HepG2 (cell line): ENCODE results near the gene XG. TPM values are rescaled to one million over a fixed set of nuclear protein-coding genes. Genes with fewer than 3 reads are reported as not detected.

Source experiments
- CSRNP2 ChIP-seq: sonication (generic); formaldehyde crosslinking; conservative IDR thresholded peaks from 2 replicates; pipeline ENCODE4 v1.8.0; 2022; ENCODE audit warnings: low read depth, missing genetic modification reagents
- ELF3 ChIP-seq: IDR thresholded peaks from 2 replicates; pipeline ENCODE4 v1.6.1; 2016; ENCODE audit warnings: missing genetic modification reagents, missing compliant biosample characterization
- FIP1L1 ChIP-seq: fragments of 200-400 bp; formaldehyde crosslinking; IDR thresholded peaks from 2 replicates; pipeline ENCODE4 v1.6.1; 2018; ENCODE audit warnings: low read depth, mild to moderate bottlenecking, low read length, moderate library complexity, borderline replicate concordance; ENCODE audit not compliant: insufficient read depth
- GLI4 ChIP-seq: sonication (generic); formaldehyde crosslinking; IDR thresholded peaks from 2 replicates; pipeline ENCODE4 v1.5.1; 2020; ENCODE audit warnings: missing genetic modification reagents, mild to moderate bottlenecking, moderate library complexity, borderline replicate concordance
- GMEB1 ChIP-seq: sonication (generic); formaldehyde crosslinking; IDR thresholded peaks from 2 replicates; pipeline ENCODE4 v1.5.1; 2020; ENCODE audit warnings: missing genetic modification reagents, mild to moderate bottlenecking, borderline replicate concordance
- GPN1 ChIP-seq: sonication (generic); formaldehyde crosslinking; IDR thresholded peaks from 2 replicates; pipeline ENCODE4 v1.5.1; 2020; ENCODE audit warnings: missing genetic modification reagents, borderline replicate concordance
- HOMEZ ChIP-seq: IDR thresholded peaks from 2 replicates; pipeline ENCODE4 v1.6.1; 2016; ENCODE audit warnings: low read depth
- MAX ChIP-seq: IDR thresholded peaks from 2 replicates; pipeline ENCODE4 v1.6.1; 2012; ENCODE audit warnings: inconsistent platforms
- PHF21A ChIP-seq: sonication (generic); formaldehyde crosslinking; IDR thresholded peaks from 2 replicates; pipeline ENCODE4 v1.5.0; 2020; ENCODE audit warnings: mild to moderate bottlenecking, missing genetic modification reagents
- REL ChIP-seq: sonication (generic); formaldehyde crosslinking; conservative IDR thresholded peaks from 2 replicates; pipeline ENCODE4 v1.8.0; 2022; ENCODE audit warnings: mild to moderate bottlenecking, missing genetic modification reagents, moderate library complexity
- STAG1 ChIP-seq: sonication (generic); formaldehyde crosslinking; IDR thresholded peaks from 2 replicates; pipeline ENCODE4 v1.4.0; 2020; ENCODE audit warnings: missing genetic modification reagents
- TFDP1 ChIP-seq: IDR thresholded peaks from 2 replicates; pipeline ENCODE4 v1.6.1; 2016; ENCODE audit warnings: missing compliant biosample characterization, missing genetic modification reagents, borderline replicate concordance
- TFE3 ChIP-seq: IDR thresholded peaks from 2 replicates; pipeline ENCODE4 v1.6.1; 2016
- TOPORS ChIP-seq: sonication (generic); formaldehyde crosslinking; IDR thresholded peaks from 2 replicates; pipeline ENCODE4 v1.8.0; 2023; ENCODE audit warnings: mild to moderate bottlenecking, missing genetic modification reagents
- ZFX ChIP-seq: sonication (generic); formaldehyde crosslinking; IDR thresholded peaks from 2 replicates; pipeline ENCODE4 v1.4.0; 2020; ENCODE audit warnings: mild to moderate bottlenecking, low read depth, missing genetic modification reagents, moderate library complexity
- ZNF350 ChIP-seq: sonication (generic); formaldehyde crosslinking; IDR thresholded peaks from 2 replicates; pipeline ENCODE4 v1.4.0; 2020; ENCODE audit warnings: mild to moderate bottlenecking, low read depth, missing genetic modification reagents, borderline replicate concordance
- ZNF687 ChIP-seq: sonication (generic); formaldehyde crosslinking; IDR thresholded peaks from 2 replicates; pipeline ENCODE4 v1.5.1; 2020; ENCODE audit warnings: mild to moderate bottlenecking, missing genetic modification reagents, moderate library complexity
- polyA plus RNA-seq, 8 experiments: library from polyadenylated mRNA; depleted of rRNA in 3 of 8; stranded (reverse) in 7 of 8; unstranded in 1 of 8; fragments of >200 nt; fragmentation: Illumina TruSeq in 4 of 8; extraction: Trizol in 4 of 8; gene quantifications; 2 replicates each; pipeline versions ENCODE4 v1.2.1 to v1.2.3, GENCODE V29; 2011 to 2016; ENCODE audit warnings: low read depth in 4 of 8, missing spikeins in 1 of 8, mixed read lengths in 1 of 8; ENCODE audit not compliant: insufficient read depth in 1 of 8
- total RNA-seq, 5 experiments: library from RNA; depleted of rRNA; stranded (reverse); fragments of >200 nt; fragmentation: Illumina TruSeq; extraction: Trizol; gene quantifications; 2 replicates each; pipeline ENCODE4 v1.2.3, GENCODE V29; 2016; ENCODE audit warnings: low read depth in 1 of 5

The XG gene
- total and polyA plus RNA-seq, 2 of the 13 experiments (the other 11 are each of a cell fraction or from before 2014, with no cell fraction given) = not detected

- TF ChIP-seq HOMEZ (CRISPR knock-in tag) (peak; percentile 45; the same call in 1 of the 2 replicates), GPN1 (no peak), ZNF687 (peak; percentile 51), TFE3 (CRISPR knock-in tag) (peak; percentile 10; the same call in 1 of the 2 replicates), STAG1 (peak; percentile 48), REL (no peak), MAX (peak; percentile 63), ZNF350 (CRISPR knock-in tag) (0 out of 2 replicates have a peak, but pooled peaks have one; percentile 17), TOPORS (CRISPR knock-in tag) (no peak), GMEB1 (CRISPR knock-in tag) (no peak), GLI4 (CRISPR knock-in tag) (no peak), FIP1L1 (no peak), PHF21A (CRISPR knock-in tag) (no peak), TFDP1 (CRISPR knock-in tag) (no peak), ZFX (no peak; the same call in 1 of the 2 replicates), ELF3 (CRISPR knock-in tag) (peak; percentile 79), CSRNP2 (CRISPR knock-in tag) (no peak)
These were observed 44.5 kb upstream of the XG start (continued) for GRCh38 chrX:2707334-2707760.
